ENCODE measurements around the gene RAB3C. TPM values are rescaled to one million over a fixed set of nuclear protein-coding genes. Genes with fewer than 3 reads are reported as not detected.

The RAB3C gene
- total RNA-seq, 2 experiments from 2014 or later: not detected

DNA sequence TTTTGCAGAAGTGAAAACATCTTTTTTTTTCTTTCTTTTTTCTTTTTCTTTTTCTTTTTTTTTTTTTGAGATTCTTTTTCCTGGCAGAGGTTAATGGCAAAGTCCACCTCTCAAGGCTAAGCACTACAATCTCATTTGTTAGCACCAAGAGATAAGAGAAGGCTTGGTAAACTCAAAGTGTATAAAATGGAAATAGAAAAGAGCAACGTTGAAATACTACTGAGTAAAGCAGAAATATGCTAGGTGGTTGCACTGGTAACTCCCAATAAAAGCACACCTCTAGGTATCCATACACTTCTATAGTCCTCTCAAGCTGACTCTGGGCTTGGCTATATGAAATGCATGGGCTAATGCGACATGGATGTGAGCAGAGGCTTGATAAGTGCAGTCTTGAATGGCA, 188.9 kb downstream of the RAB3C start:
- Mint-ChIP-seq H3K27me3 (ENCODE audit: low read depth) (peaks cover 6% of the 10 kb centered on the region), H3K4me3 (no peak overlapping the region), H3K36me3 (ENCODE audit: low read depth) (no peaks in the 10 kb centered on the region), H3K27ac (no peak overlapping the region), H3K4me1 (ENCODE audit: low read depth) (peaks cover 9% of the 10 kb centered on the region), H3K9me3 (no peaks in the 10 kb centered on the region)
- no peak for DNase-seq
- CTCF ChIA-PET: no interaction called here
- intact Hi-C loops (cut with micrococcal nuclease): no loop called here

DNA sequence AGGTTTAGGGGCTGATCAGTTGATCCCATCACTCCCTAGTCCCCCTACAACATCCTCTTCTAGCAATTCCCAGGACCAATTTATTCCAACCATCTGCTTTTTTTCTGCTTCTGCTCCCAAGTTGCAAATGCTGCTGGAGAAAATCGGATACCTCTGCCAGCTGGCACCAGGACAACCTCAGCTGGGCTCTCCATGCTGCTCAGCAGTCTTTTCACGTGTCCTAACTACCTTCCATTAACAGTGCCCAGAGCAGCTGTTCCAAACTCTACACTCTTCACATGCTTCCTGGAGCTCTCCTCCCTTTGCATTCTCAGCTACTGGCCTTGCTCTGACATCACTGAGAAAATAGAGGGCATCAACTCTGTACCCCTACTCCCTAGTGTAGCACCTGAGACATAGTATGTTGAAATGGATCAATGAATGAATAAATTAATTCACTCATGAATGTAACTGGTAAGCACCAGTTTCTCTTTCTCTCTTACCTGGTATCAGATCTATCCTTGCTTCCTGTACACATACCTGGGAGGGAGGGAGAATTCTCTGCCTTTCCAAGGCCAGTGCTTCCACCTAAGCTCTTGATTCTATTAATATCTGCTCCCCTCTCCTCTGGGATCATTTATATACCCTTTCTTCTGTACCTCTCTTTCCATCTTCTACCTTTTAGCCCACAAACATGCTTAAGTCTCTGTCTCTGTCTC, 191.0 kb downstream of the RAB3C start:
- Mint-ChIP-seq H3K27me3 (ENCODE audit: low read depth) (peaks cover 13% of the 10 kb centered on the region), H3K36me3 (ENCODE audit: low read depth) (no peaks in the 10 kb centered on the region), H3K27ac (no peak overlapping the region), H3K9me3 (no peaks in the 10 kb centered on the region), H3K4me3 (no peak overlapping the region), H3K4me1 (ENCODE audit: low read depth) (peaks cover 9% of the 10 kb centered on the region)
- no peak for DNase-seq
- intact Hi-C loops (cut with micrococcal nuclease): loop anchor here (1.0 kb wide), 1 partner anchor 11 kb away; no protein-coding TSS in a partner anchor
- CTCF ChIA-PET: no interaction called here

DNA sequence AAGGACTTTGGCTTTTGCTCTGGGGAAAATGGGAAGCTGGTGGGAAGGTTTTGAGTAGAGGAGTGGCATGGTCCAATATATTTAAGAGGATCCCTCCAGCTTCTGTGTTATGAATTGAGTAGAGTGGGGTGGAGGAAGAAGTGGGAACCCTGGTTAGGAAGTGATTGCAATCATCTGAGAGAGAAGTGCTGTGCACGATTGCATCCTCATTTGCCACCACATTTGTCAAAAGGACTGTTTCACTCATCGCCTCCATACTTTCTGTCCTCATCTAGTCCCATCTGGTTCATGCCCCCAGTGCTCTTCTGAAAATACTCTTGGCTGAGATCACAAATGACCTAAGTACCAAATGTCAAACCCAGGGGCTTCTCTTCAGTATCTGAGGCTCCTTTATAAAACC, 192.1 kb downstream of the RAB3C start:
- Mint-ChIP-seq H3K27ac (no peak overlapping the region), H3K27me3 (ENCODE audit: low read depth) (peaks cover 17% of the 10 kb centered on the region), H3K36me3 (ENCODE audit: low read depth) (no peaks in the 10 kb centered on the region), H3K9me3 (no peaks in the 10 kb centered on the region), H3K4me1 (ENCODE audit: low read depth) (peaks cover 9% of the 10 kb centered on the region), H3K4me3 (no peak overlapping the region)
- intact Hi-C loops (cut with micrococcal nuclease): loop anchor here (1.0 kb wide), 1 partner anchor 20 kb away; no protein-coding TSS in a partner anchor
- CTCF ChIA-PET: no interaction called here
- no peak for DNase-seq

DNA sequence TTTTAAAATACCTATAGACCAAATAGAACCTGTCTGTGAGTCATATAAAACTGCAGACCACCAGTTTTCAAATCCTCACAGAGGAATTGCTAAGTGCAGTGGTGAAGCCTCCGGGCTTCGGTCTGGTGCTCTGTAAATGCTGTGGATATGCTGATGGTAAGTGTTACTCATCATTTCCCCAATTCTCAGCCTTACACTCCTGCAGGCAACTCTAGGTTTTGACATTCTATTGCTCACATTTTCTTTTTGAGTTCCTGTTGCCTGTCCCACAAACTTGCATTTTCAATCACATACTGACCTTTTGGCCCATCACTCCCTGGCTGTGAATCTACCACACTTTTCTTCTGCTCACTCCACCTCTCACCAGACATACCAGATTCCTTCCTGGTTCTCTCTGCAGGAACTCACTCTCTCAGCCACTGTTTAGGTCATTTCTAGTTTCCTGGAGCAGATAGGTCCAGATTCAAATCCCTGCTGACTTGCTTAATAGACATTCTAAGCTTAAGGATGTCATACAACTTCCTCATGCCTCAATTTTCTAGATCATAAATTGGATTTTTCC, 192.9 kb downstream of the RAB3C start:
- CTCF ChIA-PET: no interaction called here
- Mint-ChIP-seq H3K4me3 (no peak overlapping the region), H3K9me3 (no peaks in the 10 kb centered on the region), H3K4me1 (ENCODE audit: low read depth) (peaks cover 9% of the 10 kb centered on the region), H3K27ac (no peak overlapping the region), H3K27me3 (ENCODE audit: low read depth) (peaks cover 17% of the 10 kb centered on the region), H3K36me3 (ENCODE audit: low read depth) (no peaks in the 10 kb centered on the region)
- intact Hi-C loops (cut with micrococcal nuclease): loop anchor here (1.0 kb wide), 1 partner anchor 20 kb away; no protein-coding TSS in a partner anchor
- DNase-seq: no peak

DNA sequence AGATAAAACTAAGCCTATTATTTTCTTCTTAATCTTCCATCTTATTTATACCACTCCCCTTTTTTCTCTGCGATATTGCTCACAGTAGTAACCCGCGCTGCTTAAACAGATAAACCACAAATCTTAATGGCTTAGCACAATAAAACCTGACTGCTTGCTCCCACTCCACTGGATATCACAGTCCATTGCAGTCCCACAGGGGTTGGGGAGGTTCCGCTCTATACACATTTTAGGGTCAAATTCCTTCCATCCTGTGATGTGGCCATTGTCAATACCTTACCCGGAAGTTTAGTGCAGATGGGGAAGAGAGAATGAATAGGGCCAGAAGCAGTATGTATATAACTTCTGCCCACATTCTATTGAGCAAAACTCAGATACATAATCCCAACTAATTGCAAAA, 193.7 kb downstream of the RAB3C start:
- Mint-ChIP-seq H3K27me3 (ENCODE audit: low read depth) (peaks cover 18% of the 10 kb centered on the region), H3K4me1 (ENCODE audit: low read depth) (peaks cover 9% of the 10 kb centered on the region), H3K9me3 (no peaks in the 10 kb centered on the region), H3K36me3 (ENCODE audit: low read depth) (no peaks in the 10 kb centered on the region), H3K4me3 (no peak overlapping the region), H3K27ac (no peak overlapping the region)
- CTCF ChIA-PET: no interaction called here
- DNase-seq: no peak
- intact Hi-C loops (cut with micrococcal nuclease): no loop called here

DNA sequence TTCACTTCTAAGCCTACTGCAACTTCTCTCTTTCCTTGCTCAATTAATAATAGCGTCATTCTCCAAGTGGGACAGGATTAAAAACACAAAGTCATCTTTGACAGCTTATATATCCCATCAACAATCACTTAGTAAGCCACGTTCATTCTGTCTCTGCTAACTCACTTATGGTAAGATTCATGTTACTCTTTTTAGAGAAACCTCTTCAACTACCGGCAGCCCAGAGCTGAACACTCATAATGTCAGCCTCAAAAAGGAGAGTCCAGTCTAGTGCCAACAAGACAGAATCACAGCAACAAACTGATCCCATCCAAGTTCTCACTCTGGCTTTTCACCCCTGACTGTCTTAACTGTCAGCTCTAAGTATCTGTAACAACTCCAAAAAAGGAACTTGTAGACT, 196.0 kb downstream of the RAB3C start:
- Mint-ChIP-seq H3K4me1 (ENCODE audit: low read depth) (peaks cover 9% of the 10 kb centered on the region), H3K27ac (no peak overlapping the region), H3K27me3 (ENCODE audit: low read depth) (peaks cover 22% of the 10 kb centered on the region), H3K36me3 (ENCODE audit: low read depth) (no peaks in the 10 kb centered on the region), H3K4me3 (no peak overlapping the region), H3K9me3 (no peaks in the 10 kb centered on the region)
- no peak for DNase-seq
- intact Hi-C loops (cut with micrococcal nuclease): no loop called here
- CTCF ChIA-PET: no interaction called here

DNA sequence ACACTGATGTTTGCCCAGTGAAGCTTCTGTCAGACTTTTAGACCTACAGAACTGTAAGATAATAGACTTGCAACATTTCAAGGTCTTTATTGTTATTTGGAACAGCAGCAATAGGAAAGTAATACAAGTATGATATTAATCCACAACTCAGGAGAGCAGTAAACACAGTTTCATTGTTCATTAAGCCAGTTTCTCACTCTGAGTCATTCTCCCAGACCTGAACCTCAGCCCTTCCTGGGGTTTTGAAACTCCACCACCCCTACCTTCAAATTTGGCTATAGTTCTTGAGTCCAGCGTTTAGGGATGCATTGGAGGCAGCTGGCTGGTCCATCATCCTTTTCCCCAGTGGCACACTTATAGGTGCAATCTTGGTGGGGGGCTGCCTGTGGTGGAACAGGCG, 203.2 kb downstream of the RAB3C start:
- no peak for DNase-seq
- CTCF ChIA-PET: no interaction called here
- Mint-ChIP-seq H3K36me3 (ENCODE audit: low read depth) (no peaks in the 10 kb centered on the region), H3K27ac (no peak overlapping the region), H3K9me3 (no peaks in the 10 kb centered on the region), H3K4me3 (no peak overlapping the region), H3K27me3 (ENCODE audit: low read depth) (peaks cover 23% of the 10 kb centered on the region), H3K4me1 (ENCODE audit: low read depth) (no peaks in the 10 kb centered on the region)
- intact Hi-C loops (cut with micrococcal nuclease): no loop called here

DNA sequence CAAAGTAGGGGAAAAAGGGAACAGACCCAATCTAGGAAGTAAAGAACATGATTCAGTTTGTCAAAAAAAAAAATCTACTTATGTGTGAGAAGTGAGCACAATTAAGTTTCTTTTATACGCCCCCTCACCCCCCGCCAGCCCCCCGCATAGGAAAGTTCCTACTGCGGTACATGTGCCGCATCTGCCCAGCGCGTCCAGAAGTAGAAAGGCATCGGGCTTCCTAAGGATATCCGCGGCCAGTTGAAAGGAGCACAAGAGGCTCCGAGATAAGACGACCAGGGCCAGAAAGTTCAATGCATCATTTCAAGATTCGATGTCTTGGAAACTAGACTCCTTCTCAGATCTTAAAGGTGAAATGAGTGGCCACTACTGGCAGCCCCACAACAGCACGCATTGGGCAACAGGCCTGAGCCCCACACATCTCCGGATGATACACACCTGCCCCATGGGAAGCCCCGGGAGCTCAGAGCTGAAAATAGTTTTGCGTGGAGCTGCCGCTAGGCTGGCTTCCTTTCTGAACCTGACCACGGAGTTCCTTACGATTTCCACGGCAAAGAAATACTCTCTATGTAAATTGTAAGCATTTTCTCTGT, 203.9 kb downstream of the RAB3C start:
- Mint-ChIP-seq H3K27ac (no peak overlapping the region), H3K9me3 (no peaks in the 10 kb centered on the region), H3K4me3 (no peak overlapping the region), H3K4me1 (ENCODE audit: low read depth) (no peaks in the 10 kb centered on the region), H3K36me3 (ENCODE audit: low read depth) (no peaks in the 10 kb centered on the region), H3K27me3 (ENCODE audit: low read depth) (peaks cover 20% of the 10 kb centered on the region)
- DNase-seq: peak; percentile 9
- intact Hi-C loops (cut with micrococcal nuclease): no loop called here
- CTCF ChIA-PET: no interaction called here

DNA sequence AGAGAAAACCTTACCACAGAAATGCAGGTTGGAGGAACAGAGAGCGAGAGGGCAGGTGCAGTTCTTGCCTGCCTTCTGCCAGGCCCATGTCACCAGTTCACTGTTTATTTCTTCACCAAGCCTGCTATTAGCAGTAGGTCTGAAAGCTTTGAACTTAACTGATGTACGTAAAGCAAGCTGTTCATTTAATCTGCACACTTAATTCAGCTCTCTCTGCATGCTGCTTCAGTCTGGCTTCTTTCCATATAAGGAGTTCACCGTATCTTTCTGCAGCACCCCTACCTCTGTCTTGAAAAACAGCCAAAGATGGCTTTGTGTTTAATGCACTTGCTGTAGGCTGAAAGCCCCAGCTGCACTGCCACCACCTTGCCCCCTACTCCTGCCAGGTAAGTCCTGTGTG, 205.1 kb downstream of the RAB3C start:
- Mint-ChIP-seq H3K36me3 (ENCODE audit: low read depth) (no peaks in the 10 kb centered on the region), H3K27me3 (ENCODE audit: low read depth) (peaks cover 22% of the 10 kb centered on the region), H3K9me3 (no peaks in the 10 kb centered on the region), H3K4me3 (no peak overlapping the region), H3K4me1 (ENCODE audit: low read depth) (no peaks in the 10 kb centered on the region), H3K27ac (no peak overlapping the region)
- no peak for DNase-seq
- CTCF ChIA-PET: no interaction called here
- intact Hi-C loops (cut with micrococcal nuclease): no loop called here

DNA sequence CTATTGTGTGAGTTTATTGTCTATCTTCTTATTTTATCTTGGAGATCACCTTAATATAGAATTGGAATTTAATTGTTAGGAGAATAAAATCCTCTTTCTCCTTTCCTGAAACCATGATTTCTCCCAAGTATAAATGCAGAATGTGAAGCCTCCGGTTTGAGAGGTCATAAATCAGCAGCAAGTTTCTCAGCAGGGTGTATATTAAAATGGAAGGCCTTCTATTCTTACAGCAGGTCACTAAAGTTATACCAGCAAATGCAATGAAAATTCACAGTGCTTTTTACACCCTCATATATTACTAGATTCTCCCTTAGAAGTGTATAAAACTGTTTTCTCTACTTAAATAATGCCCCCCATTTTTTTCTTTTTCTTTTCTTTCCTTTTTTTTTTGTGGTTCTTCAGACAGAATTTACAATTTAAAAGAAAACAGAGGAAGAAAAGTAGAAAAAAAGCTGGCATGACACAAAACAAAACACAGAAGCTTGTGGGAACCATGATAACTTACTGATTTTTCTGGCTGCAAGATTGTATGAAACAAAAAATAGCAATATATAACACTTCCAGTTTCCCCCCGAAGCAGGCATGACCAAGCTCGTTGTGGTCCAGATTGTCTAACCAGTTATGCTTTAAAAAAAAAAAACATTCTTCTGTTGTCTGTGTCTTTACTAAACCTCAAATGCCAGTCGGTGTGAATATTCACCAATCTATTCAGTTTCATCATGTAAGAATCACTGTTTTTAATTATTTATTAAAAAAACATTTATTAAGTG, 211.2 kb downstream of the RAB3C start:
- Mint-ChIP-seq H3K4me1 (ENCODE audit: low read depth) (peaks cover 6% of the 10 kb centered on the region), H3K36me3 (ENCODE audit: low read depth) (no peaks in the 10 kb centered on the region), H3K27me3 (ENCODE audit: low read depth) (peaks cover 5% of the 10 kb centered on the region), H3K27ac (no peak overlapping the region), H3K9me3 (peaks cover 3% of the 10 kb centered on the region), H3K4me3 (no peak overlapping the region)
- DNase-seq: no peak
- CTCF ChIA-PET: no interaction called here
- intact Hi-C loops (cut with micrococcal nuclease): loop anchor here (2.0 kb wide), 1 partner anchor 445 kb away; no protein-coding TSS in a partner anchor

DNA sequence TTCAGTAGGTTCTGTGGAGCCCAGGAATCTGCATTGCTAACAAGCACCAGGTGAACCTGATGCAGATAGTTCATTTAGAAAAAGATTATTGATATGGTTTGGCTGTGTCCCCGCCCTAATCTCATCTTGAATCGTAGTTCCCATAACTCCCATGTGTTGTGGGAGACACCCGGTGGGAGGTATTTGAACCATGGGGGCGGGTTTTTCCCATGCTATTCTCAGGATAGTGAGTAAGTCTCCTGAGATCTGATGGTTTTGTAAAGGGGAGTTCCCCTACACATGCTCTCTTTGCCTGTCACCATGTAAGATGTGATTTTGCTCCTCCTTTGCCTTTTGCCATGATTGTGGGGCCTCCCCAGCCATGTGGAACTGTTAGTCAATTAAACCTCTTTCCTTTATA, 212.0 kb downstream of the RAB3C start:
- DNase-seq: peak; percentile 84
- no peak overlapping the region for H3K27ac Mint-ChIP-seq
- H3K27me3 Mint-ChIP-seq (ENCODE audit: low read depth): peaks cover 5% of the 10 kb centered on the region
- H3K4me1 Mint-ChIP-seq (ENCODE audit: low read depth): peaks cover 6% of the 10 kb centered on the region
- intact Hi-C loops (cut with micrococcal nuclease): loop anchor here (1.0 to 2.0 kb wide), 4 partner anchors 20 to 444 kb away; no protein-coding TSS in a partner anchor
- H3K36me3 Mint-ChIP-seq (ENCODE audit: low read depth): no peaks in the 10 kb centered on the region
- no peak overlapping the region for H3K4me3 Mint-ChIP-seq
- CTCF ChIA-PET: no interaction called here
- peaks cover 3% of the 10 kb centered on the region for H3K9me3 Mint-ChIP-seq

DNA sequence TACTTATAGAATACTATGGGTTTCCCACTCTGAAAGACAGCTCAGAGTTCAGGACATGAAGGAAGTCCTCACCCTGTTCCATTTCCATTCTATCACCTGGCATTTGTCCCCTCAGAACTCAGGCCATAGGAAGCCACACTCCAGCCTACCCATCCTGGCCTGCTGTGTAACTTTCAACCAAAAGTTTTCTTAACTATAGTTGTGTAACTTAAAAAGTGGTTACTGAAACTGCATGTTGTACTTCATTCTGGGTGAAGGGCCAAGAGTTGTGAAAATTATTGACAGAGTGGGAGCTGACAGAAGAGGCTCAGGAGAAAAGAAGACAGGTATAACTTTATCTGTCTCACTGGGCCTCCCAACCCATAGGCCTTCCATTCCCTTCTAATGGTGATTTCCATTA, 212.5 kb downstream of the RAB3C start:
- peaks cover 6% of the 10 kb centered on the region for H3K4me1 Mint-ChIP-seq (ENCODE audit: low read depth)
- intact Hi-C loops (cut with micrococcal nuclease): loop anchor here (1.0 to 2.0 kb wide), 4 partner anchors 20 to 443 kb away; no protein-coding TSS in a partner anchor
- no peak overlapping the region for H3K4me3 Mint-ChIP-seq
- CTCF ChIA-PET: no interaction called here
- H3K27ac Mint-ChIP-seq: no peak overlapping the region
- peaks cover 5% of the 10 kb centered on the region for H3K27me3 Mint-ChIP-seq (ENCODE audit: low read depth)
- no peaks in the 10 kb centered on the region for H3K36me3 Mint-ChIP-seq (ENCODE audit: low read depth)
- no peak for DNase-seq
- peaks cover 3% of the 10 kb centered on the region for H3K9me3 Mint-ChIP-seq

All from activated naive CD4-positive, alpha-beta T cell treated with anti-CD3 and anti-CD28 coated beads for 36 hours (primary cell).